K562 (cell line): ENCODE measurements around the gene TRAF5. TPM values are rescaled to one million over a fixed set of nuclear protein-coding genes. Genes with fewer than 3 reads are reported as not detected.

ENCODE experiments used
- ATAC-seq: fragments of 200-7000 bp; cut with Tn5 transposase; 3 replicates; pipeline ENCODE4 v1.9.1; 2020; ENCODE audit warnings: moderate library complexity
- BruUV-seq: library from RNA; stranded (reverse); fragments of 400-500 nt; replicated peaks from 2 replicates; lab custom pipeline; 2021; lab: Mats Ljungman, UMichigan
- CTCF ChIA-PET: fragments of 300-600 bp; formaldehyde crosslinking; extraction: SDS; loops from one replicate; lab custom pipeline; 2021; ENCODE audit warnings: low intra/inter-chr PET ratio; lab: Yijun Ruan, JAX
- POLR2A ChIA-PET: fragments of 300-600, 350-650 bp; sonication (Branson Sonifier 250); formaldehyde crosslinking; extraction: SDS; loops from one replicate; lab custom pipeline; 2021; ENCODE audit warnings: antibody characterized with exemption, inconsistent platforms; lab: Yijun Ruan, JAX
- DNase-seq, 4 experiments: peaks; one replicate each; pipeline versions ENCODE4 v3.0.0 to v3.0.0-alpha.2; 2011 to 2018; ENCODE audit warnings: low spot score in 3 of 4, mixed read lengths in 3 of 4; ENCODE audit errors: extremely low read depth in 1 of 4
- FAIRE-seq: peaks from 2 replicates; lab custom pipeline; 2011; peaks lifted over from hg19 to GRCh38; lab: Jason Lieb, UNC
- H2AFZ ChIP-seq: 2 replicates; pipeline ENCODE4 v1.6.0; 2011; ENCODE audit warnings: low read depth, low read length, control low read depth, inconsistent platforms
- H3K27ac ChIP-seq: fragments of 200-600 bp; 3 replicates; pipeline ENCODE4 v1.8.0; 2011; ENCODE audit warnings: low read depth, mild to moderate bottlenecking, control low read depth, inconsistent platforms, low read length, moderate library complexity, mixed read lengths; ENCODE audit errors: extremely low read depth
- H3K27me3 ChIP-seq, 2 experiments: fragments of 300-600 bp in 1 of 2; 2 replicates in 1 of 2; 3 replicates in 1 of 2; pipeline versions ENCODE4 v1.6.0 to v1.8.0; 2011; ENCODE audit warnings: inconsistent platforms in 2 of 2, low read length in 2 of 2, mild to moderate bottlenecking in 1 of 2, mixed read lengths in 1 of 2, moderate library complexity in 1 of 2; ENCODE audit not compliant: control insufficient read depth in 2 of 2, insufficient read depth in 2 of 2
- H3K36me3 ChIP-seq: fragments of 300-600 bp; 3 replicates; pipeline ENCODE4 v1.8.0; 2011; ENCODE audit warnings: mild to moderate bottlenecking, low read length, inconsistent platforms; ENCODE audit not compliant: control insufficient read depth, insufficient read depth
- H3K4me1 ChIP-seq, 2 experiments: fragments of 200-600 bp in 1 of 2; replicated peaks in 1 of 2; 2 replicates in 1 of 2; 3 replicates in 1 of 2; pipeline versions ENCODE4 v1.5.1 to v1.8.0; 2011; ENCODE audit warnings: inconsistent platforms in 2 of 2, low read length in 2 of 2, mild to moderate bottlenecking in 1 of 2, mixed read lengths in 1 of 2, moderate library complexity in 1 of 2; ENCODE audit not compliant: control insufficient read depth in 2 of 2, insufficient read depth in 2 of 2
- H3K4me2 ChIP-seq: 2 replicates; pipeline ENCODE4 v1.6.1; 2011; ENCODE audit warnings: low read length, control low read depth, inconsistent platforms, mixed read lengths; ENCODE audit not compliant: insufficient read depth
- H3K4me3 ChIP-seq: fragments of 200-600 bp; sonication (generic), shearing (Covaris generic); 2 replicates; pipeline ENCODE4 v1.5.1; 2016; ENCODE audit warnings: control low read depth, inconsistent platforms
- H3K79me2 ChIP-seq: fragments of 200-600 bp; 3 replicates; pipeline ENCODE4 v1.8.0; 2011; ENCODE audit warnings: low read length, inconsistent platforms; ENCODE audit not compliant: control insufficient read depth, insufficient read depth
- H3K9ac ChIP-seq, 2 experiments: 2 replicates each; pipeline versions ENCODE4 v1.6.0 to v1.6.1; 2011; ENCODE audit warnings: low read depth in 2 of 2, low read length in 2 of 2, control low read depth in 1 of 2, inconsistent platforms in 1 of 2, mild to moderate bottlenecking in 1 of 2, mixed read lengths in 1 of 2; ENCODE audit not compliant: insufficient read depth in 1 of 2
- H3K9me1 ChIP-seq: one replicate; pipeline ENCODE4 v1.6.0; 2011; ENCODE audit warnings: inconsistent platforms, mild to moderate bottlenecking, low read length, moderate library complexity; ENCODE audit not compliant: control insufficient read depth, insufficient read depth
- H3K9me3 ChIP-seq: replicated peaks from 2 replicates; pipeline ENCODE4 v1.5.1; 2011; ENCODE audit warnings: low read depth, low read length, inconsistent platforms; ENCODE audit not compliant: control insufficient read depth, insufficient read depth
- H4K20me1 ChIP-seq: replicated peaks from 2 replicates; pipeline ENCODE4 v1.6.1; 2011; ENCODE audit warnings: low read length, inconsistent platforms, mixed read lengths; ENCODE audit not compliant: control insufficient read depth, insufficient read depth
- FUS ChIP-seq: fragments of 200-400 bp; formaldehyde crosslinking; optimal IDR thresholded peaks from 2 replicates; pipeline ENCODE3; 2017; ENCODE audit warnings: low read depth, low read length
- NCOA1 ChIP-seq: fragments of 450-650 bp; IDR thresholded peaks from 2 replicates; pipeline ENCODE4 v1.6.1; 2016; ENCODE audit warnings: low read depth
- RFX7 ChIP-seq: fragments of 250-450 bp; sonication (Bioruptor Pico); IDR thresholded peaks from 2 replicates; pipeline ENCODE4 v1.5.1; 2021; ENCODE audit warnings: mild to moderate bottlenecking
- ZNF79 ChIP-seq: fragments of 250-450 bp; sonication (Bioruptor Pico); IDR thresholded peaks from 2 replicates; pipeline ENCODE4 v1.4.0; 2020; ENCODE audit warnings: low read depth, mild to moderate bottlenecking, moderate library complexity
- WGBS: fragments of 100-300 bp; shearing (Covaris generic); methylation state at CpG from one replicate; pipeline ENCODE4 v1.1.6; 2016; ENCODE audit warnings: low coverage, mixed read lengths; ENCODE audit not compliant: insufficient coverage; ENCODE audit errors: missing lambda C conversion rate; 5-methylcytosine and 5-hydroxymethylcytosine counted together
- in situ Hi-C: fragments of 300-500 bp; cut with MboI; formaldehyde crosslinking; loops from 4 replicates; pipeline ENCODE4 v1.15.0; 2018; ENCODE audit warnings: inconsistent platforms, mixed read lengths
- intact Hi-C: fragments of 100-400 bp; cut with micrococcal nuclease; formaldehyde crosslinking; loops from 2 replicates; pipeline ENCODE4 v1.14.2; 2022
- polyA plus RNA-seq, 8 experiments: library from polyadenylated mRNA; depleted of rRNA in 4 of 8; stranded (reverse) in 5 of 8; unstranded in 3 of 8; fragments of >200 nt; fragmentation: Nextera tagmentation in 2 of 8; fragmentation: Illumina TruSeq in 1 of 8; extraction: Ambion mirVana in 2 of 8; extraction: Trizol in 1 of 8; gene quantifications; 2 replicates each; pipeline versions ENCODE4 v1.2.1 to v1.2.3, GENCODE V29; 2011 to 2014; ENCODE audit warnings: inconsistent platforms in 1 of 8, missing spikeins in 1 of 8
- total RNA-seq, 7 experiments: library from RNA; depleted of rRNA in 6 of 7; stranded (reverse); fragments of >200 nt in 6 of 7; fragmentation: Illumina TruSeq in 2 of 7; extraction: Trizol in 2 of 7; gene quantifications; 2 replicates each; pipeline versions ENCODE4 v1.2.1 to v1.2.3, GENCODE V29; 2011 to 2021; ENCODE audit warnings: low replicate concordance in 1 of 7
- TF ChIP-seq, protein P1 (sequence below), 2 experiments: fragments of 450-650 bp; IDR thresholded peaks; 2 replicates each; pipeline ENCODE4 v1.6.1; 2018; ENCODE audit warnings: mild to moderate bottlenecking in 2 of 2, low read depth in 1 of 2; ENCODE audit not compliant: partially characterized antibody in 2 of 2

TRAF5 gene
- total and polyA plus RNA-seq, 9 of the 15 experiments (the other 6 are each of a cell fraction or from before 2014, with no cell fraction given): 2.0 to 9.3 (median 5.3) TPM

DNA sequence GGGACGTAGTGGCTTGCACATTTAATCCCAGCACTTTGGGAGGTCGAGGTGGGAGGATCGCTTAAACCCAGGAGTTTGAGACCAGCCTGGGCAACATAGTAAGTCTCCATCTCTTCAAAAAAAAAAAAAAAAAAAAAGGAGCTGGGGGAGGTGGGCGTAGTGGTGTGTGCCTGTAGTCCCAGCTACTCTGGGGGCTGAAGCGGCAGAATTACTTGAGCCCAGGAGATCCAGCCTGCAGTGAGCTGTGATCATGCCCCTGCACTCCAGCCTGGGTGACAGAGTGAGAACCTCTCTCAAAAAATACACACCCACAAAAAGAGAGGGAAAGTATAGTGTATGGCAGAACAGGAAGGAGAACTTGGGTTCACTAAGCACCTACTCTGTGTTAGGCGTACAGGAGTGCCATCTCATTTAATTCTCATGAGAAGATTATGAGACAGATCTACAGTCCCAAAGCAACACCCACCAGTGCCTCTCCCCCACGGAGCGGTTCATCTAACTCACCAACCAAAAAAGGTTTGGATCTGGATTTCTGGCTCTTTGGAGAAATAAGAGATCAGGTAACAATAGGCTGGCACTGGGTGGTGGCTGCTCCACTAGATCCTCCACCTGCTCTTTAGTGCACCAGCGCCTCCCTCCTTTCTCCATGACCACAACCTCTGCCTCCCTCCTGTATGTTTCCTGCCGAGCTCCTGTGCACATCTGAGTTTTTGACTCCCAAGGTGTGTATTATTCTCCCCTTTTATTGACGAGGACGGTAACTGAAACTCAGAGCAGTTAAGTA, 1.4 kb upstream of the TRAF5 start:
- TF ChIP-seq, protein P1, sequence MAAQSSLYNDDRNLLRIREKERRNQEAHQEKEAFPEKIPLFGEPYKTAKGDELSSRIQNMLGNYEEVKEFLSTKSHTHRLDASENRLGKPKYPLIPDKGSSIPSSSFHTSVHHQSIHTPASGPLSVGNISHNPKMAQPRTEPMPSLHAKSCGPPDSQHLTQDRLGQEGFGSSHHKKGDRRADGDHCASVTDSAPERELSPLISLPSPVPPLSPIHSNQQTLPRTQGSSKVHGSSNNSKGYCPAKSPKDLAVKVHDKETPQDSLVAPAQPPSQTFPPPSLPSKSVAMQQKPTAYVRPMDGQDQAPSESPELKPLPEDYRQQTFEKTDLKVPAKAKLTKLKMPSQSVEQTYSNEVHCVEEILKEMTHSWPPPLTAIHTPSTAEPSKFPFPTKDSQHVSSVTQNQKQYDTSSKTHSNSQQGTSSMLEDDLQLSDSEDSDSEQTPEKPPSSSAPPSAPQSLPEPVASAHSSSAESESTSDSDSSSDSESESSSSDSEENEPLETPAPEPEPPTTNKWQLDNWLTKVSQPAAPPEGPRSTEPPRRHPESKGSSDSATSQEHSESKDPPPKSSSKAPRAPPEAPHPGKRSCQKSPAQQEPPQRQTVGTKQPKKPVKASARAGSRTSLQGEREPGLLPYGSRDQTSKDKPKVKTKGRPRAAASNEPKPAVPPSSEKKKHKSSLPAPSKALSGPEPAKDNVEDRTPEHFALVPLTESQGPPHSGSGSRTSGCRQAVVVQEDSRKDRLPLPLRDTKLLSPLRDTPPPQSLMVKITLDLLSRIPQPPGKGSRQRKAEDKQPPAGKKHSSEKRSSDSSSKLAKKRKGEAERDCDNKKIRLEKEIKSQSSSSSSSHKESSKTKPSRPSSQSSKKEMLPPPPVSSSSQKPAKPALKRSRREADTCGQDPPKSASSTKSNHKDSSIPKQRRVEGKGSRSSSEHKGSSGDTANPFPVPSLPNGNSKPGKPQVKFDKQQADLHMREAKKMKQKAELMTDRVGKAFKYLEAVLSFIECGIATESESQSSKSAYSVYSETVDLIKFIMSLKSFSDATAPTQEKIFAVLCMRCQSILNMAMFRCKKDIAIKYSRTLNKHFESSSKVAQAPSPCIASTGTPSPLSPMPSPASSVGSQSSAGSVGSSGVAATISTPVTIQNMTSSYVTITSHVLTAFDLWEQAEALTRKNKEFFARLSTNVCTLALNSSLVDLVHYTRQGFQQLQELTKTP (IDR thresholded peaks at IDR 0.05; ENCODE audit: low read depth in 1 of 2, partially characterized antibody in 2 of 2): no peak
- no peak for TF ChIP-seq NCOA1
- TF ChIP-seq ZNF79 (CRISPR knock-in tag): no peak
- TF ChIP-seq RFX7 (CRISPR knock-in tag): no peak
- no peak for TF ChIP-seq FUS
- TF ChIP-seq, all 486 proteins: peak for 0
- no peaks in the 10 kb centered on the region; a peak in 1 of 5 replicates for H3K27me3 ChIP-seq
- FAIRE-seq: no peak
- POLR2A ChIA-PET: interaction anchor here (0.9 kb wide), 1 partner anchor 32 kb away, joined by 3 read pairs; no protein-coding TSS in a partner anchor
- no peak overlapping the region for H3K4me2 ChIP-seq
- in situ Hi-C loops: loop anchor here (5.0 to 10.0 kb wide), 2 partner anchors 147 to 330 kb away; no protein-coding TSS in a partner anchor
- no peaks in the 10 kb centered on the region for H3K79me2 ChIP-seq
- CTCF ChIA-PET: interaction anchor here (2.6 kb wide), 1 partner anchor 189 kb away, joined by 13 read pairs; no protein-coding TSS in a partner anchor
- WGBS: 72% methylated on average over 12 of the region's 12 CpGs
- H4K20me1 ChIP-seq: 0 out of 2 replicates have a peak, but pooled peaks cover 3% of the 10 kb centered on the region
- intact Hi-C loops: no loop called here
- H3K27ac ChIP-seq: no peak overlapping the region
- no peaks in the 10 kb centered on the region for H3K9me3 ChIP-seq
- no peak overlapping the region for H3K4me3 ChIP-seq
- peaks cover 24 to 27% of the 10 kb centered on the region in 2 experiments for H3K4me1 ChIP-seq
- BruUV-seq: no TSS peak
- DNase-seq: no peak
- H2AFZ ChIP-seq: no peak overlapping the region; the same call in 1 of the 2 replicates
- no peaks in the 10 kb centered on the region for H3K9me1 ChIP-seq
- H3K9ac ChIP-seq: no peak overlapping the region
- no peaks in the 10 kb centered on the region for H3K36me3 ChIP-seq
- ATAC-seq: no peak
